ENCODE results near the gene SPOCK1. TPM values are rescaled to one million over a fixed set of nuclear protein-coding genes. Genes with fewer than 3 reads are reported as not detected.
A peak's percentile ranks its signal among the peaks of the same experiment; 100 is the strongest.

SPOCK1 gene
- total RNA-seq, 2 donors from 2014 or later, result 75.0 to 213 TPM

DNA sequence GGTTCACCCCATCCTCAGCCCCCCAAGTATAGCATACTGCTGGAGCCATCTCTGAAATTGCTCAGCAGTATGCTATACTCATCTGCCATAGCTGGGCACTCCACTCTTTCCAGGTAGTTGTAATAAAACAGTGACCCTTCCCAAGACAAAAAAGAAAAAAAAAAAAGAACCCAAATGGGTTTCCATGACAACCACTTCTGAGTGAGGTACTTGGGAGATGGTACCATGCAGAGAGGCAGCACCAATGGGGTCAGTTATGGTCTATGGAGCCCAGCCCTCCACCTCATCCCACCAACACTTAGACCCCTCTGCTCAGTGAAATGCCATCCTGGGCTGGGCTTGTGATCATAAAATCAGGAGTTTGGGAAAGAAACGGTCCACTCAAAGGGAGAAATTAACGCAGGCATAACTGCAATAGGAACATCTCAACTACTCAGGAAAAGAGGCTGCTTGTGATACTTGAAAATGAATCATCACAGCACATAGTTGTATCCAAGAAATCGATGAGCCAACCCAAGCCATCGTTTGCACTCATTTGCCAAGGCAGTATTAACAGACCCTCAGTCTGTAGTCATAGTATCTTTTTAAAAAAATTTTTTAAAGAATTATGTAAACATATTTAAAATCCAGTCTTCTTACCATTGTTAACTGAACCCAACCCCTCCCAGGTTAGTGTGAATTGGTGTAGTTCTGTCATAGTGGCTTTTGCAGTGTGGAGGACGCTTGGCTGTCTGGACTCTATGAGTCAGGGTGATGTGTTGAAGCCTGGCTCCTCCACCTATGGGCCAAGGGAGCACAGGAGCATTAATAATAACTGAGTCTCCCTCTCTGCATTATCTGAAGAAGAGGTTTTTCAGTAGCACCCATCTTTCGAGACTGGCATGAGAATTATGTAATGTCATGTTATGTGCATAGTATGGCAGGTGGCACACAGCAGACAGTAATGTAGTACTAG is 402.7 kb downstream of the SPOCK1 start:
- no peak for DNase-seq
- intact Hi-C loops (cut with DNase I), result no loop called here
- peak in 1 of 2 donors; percentile 74 for ATAC-seq

DNA sequence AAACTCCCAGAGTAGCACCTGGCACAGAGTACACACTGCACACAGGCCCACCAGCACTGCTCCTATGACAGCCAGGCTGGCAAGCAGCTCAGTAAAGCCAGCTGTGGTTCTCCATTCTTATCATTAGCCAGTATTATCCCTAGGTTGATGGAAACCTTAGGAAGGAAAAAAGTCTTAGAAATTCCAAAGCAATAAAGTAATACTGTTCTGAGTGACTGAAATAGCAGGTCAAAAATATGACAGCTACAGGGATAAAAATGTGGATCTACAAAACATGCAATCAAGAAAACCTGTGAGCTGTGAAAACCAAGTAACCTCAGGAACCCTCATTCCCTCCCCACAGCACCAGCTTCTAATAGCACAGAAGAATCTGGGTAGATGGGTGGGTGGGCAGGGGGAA is 403.5 kb downstream of the SPOCK1 start:
- ATAC-seq (no peak), DNase-seq (no peak)
- intact Hi-C loops (cut with DNase I), result no loop called here

DNA sequence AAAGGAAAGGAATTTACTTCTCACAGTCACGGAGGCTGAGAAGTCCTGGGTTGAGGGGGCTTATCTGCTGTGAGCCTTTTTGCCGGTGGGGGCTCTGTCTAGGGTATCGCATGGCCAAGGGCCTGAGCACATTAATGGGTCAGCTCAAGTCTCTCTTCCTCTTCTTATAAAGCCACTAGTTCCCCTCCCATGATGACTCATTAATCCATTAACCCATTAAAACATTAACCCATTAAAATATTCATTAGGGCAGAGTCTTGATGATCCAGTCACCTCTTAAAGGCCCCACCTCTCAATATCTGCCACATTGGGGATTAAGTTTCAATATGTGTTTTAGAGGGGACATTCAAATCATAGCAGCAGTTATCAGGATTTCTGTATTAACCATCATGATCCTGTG is 406.3 kb downstream of the SPOCK1 start:
- intact Hi-C loops (cut with DNase I), result no loop called here
- DNase-seq (no peak), ATAC-seq (no peak)

DNA sequence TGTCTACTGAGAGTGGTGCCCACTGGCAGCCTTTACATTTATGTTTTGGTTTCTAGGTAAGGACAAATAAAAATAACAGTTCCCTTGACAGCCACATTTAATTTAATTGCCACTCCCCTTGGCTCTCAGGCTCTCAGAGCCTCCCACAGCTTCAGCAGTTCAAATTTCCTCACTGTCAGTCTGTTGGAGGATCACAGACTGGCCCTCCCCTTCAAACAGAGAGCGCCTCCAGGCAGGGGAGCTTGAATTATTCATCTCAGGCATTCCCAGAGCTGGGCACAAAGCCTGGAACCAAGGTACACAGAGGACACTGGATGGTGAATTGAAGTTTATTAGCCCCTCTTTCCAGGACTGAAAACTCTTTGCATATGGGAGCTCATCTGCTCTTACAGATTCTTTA is 407.7 kb downstream of the SPOCK1 start:
- intact Hi-C loops (cut with DNase I), result no loop called here
- DNase-seq, result no peak
- ATAC-seq, result peak in 1 of 2 donors; percentile 79

DNA sequence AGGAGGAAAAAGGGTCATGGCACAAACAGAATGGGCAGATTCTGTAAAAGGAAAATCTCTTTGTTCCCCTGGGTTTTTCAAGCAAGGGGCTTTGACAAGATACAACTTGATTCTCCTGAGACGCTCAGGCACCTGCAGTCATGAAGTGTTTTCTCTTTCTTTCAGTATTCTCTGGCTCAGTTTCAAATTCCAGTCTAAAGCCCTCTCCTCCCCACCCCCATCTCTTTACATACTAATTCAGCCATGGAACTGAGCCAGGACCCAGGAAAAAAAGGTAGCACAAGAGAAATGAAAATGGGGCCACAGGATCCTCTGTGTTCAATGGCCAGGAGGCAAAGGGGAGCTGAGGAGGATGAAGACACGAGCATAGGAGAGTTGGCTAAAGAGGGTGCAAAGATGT is 408.4 kb downstream of the SPOCK1 start:
- DNase-seq, result no peak
- intact Hi-C loops (cut with DNase I), result no loop called here
- no peak for ATAC-seq

DNA sequence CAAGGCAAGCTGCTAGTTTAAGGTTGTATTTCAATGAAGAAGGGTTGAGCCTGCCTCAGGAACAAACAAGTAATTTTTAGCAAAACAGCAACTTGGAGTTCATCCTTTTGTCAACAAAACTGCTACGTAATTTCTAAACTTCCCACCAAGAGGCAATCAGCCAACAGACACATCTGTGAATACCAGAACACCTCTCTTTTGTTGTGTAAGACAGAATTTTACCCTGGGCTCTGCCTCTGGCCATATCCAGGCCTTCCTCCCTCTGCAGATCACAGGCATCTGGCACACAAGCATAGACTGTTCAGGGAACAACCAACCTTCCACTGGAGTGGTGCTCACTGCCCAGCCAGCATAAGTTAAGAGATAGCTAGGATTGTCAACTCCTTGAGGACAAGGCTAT is 409.0 kb downstream of the SPOCK1 start:
- DNase-seq (no peak), ATAC-seq (no peak)
- intact Hi-C loops (cut with DNase I), result no loop called here

DNA sequence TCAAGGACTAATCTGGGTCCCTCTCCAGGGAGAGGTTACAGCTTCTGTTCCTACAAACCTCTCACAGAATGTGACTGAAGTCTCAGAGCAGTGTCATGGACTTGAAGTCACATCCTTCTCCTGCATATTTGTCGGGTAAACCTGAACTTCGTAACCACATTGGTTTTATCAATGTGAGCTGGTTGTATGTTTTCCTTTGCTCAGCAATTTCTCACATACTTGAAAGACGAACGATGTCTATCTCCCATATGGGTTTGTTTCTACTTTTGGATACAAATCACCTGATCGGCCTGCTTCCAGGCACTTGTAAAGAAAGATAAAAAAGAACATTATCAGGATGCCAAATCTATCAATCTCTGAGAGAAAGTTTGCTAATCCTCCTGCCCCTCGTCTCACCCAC is 411.0 kb downstream of the SPOCK1 start:
- ATAC-seq (no peak), DNase-seq (no peak)
- intact Hi-C loops (cut with DNase I), result loop anchor here in 1 of 2 donors (10.0 kb wide), 1 partner anchor 407 kb away; the partner anchor contains the start of gene SPOCK1

DNA sequence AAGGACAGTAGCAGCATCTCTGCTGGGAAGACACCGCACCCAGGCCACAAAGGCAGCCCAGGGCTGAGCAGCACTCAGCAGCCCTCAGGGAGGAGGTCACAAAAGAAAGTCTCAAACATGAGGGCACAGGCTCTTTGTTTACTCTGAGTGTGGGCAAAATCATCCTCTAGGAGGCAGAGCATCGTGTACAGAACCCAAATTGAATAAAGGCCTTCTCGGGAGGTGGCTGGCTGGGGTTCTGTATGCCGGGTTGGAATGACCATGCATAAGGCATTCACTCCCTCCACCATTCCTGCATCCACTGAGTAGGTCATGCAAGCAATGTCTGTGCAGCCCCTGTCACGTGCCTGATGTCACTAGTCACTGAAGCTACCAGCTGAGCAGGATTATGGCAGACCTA is 412.8 kb downstream of the SPOCK1 start:
- ATAC-seq, result no peak
- intact Hi-C loops (cut with DNase I), result loop anchor here in 1 of 2 donors (10.0 kb wide), 1 partner anchor 408 kb away; the partner anchor contains the start of gene SPOCK1

DNA sequence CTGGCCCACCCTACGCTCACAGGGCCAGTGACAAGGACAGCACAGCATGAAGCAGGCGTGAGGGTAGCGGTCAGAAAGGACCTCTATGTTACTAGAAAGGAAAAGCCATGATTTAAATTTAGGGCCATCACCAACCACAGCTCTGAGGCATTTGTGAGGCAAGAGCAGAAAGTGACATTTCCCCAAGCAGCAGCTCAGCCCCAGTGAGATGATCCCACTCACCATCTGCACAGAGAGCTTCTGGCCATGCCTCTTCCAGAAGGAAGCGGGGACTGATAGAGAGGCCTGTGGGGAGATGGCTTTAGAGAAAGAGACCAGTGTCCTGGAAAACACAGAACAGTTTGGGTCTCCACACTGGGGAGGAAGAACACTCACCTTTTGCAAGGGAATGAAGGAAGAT is 413.9 kb downstream of the SPOCK1 start:
- DNase-seq (no peak), ATAC-seq (no peak)
- intact Hi-C loops (cut with DNase I), result loop anchor here in 1 of 2 donors (10.0 kb wide), 1 partner anchor 410 kb away; the partner anchor contains the start of gene SPOCK1

More for the DNA sequence above, 412.8 kb downstream of the SPOCK1 start:
- DNase-seq, result no peak

DNA sequence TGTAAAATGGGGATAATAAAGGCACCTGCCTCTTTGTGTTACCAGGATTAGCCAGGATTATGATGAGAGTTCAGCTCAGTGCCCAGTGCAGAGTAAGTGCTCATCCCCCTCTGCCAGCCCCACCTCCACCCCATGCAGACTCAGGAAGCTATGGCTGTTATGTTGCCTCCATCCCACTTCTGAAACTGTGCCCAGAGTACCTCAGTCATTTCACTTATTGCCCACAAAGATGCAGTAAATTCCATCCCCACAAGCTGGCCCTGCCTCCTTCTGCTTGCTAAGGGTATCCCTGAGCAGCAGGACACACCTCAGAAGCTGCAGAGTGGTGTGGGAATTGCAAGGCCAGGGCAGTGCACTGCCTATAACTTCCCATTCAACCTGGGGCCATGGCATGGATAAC is 415.1 kb downstream of the SPOCK1 start:
- intact Hi-C loops (cut with DNase I), result loop anchor here in 1 of 2 donors (10.0 kb wide), 1 partner anchor 411 kb away; the partner anchor contains the start of gene SPOCK1
- no peak for ATAC-seq
- no peak for DNase-seq

DNA sequence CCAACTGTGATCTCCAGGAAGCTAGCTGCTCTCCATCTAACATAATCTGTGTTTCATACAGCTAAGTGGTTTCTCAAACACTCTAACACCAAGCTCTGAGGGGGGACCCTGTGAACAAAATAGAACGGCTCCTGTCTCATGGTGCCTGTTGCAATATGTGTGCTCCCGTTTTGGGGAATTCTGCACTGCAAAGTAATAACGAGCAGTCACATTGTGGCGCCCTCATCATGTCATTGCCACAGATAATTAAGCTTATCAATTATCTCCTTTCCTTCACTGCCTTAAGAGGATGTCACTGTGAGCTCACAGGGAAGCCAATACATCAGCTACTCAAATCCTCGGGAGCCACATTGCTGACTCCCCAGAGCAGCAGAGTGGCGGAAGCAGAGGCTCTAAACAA is 416.2 kb downstream of the SPOCK1 start:
- no peak for DNase-seq
- intact Hi-C loops (cut with DNase I), result loop anchor here in 1 of 2 donors (10.0 kb wide), 1 partner anchor 412 kb away; the partner anchor contains the start of gene SPOCK1
- no peak for ATAC-seq

DNA sequence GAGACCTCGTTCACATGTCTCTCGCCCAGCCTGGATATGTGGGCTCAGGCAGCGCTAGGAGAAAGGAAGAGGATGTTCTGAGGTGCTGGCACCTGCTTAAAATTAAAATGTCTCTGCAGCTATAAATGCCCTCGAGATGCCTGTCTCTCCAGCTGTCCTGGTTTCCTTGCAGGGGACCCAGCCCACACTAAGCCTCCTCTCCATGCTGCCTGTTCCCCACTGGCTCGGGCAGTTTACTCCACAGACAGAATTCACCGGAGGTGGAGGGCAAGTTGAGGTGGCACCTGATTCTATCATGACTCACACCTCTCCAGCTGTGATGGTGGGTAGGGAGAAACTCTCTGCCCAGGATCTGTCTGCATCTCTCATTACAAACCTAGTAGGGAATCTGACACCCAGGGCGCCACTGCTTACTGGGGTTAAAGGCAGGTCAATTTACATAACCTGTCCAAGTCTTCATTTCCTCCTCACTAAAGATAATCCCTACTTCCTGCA is 420.9 kb downstream of the SPOCK1 start:
- intact Hi-C loops (cut with DNase I), result loop anchor here in 1 of 2 donors (5.0 to 10.0 kb wide), 3 partner anchors 137 to 224 kb away; no protein-coding TSS in a partner anchor
- ATAC-seq, result peak in 1 of 2 donors; percentile 66

DNA sequence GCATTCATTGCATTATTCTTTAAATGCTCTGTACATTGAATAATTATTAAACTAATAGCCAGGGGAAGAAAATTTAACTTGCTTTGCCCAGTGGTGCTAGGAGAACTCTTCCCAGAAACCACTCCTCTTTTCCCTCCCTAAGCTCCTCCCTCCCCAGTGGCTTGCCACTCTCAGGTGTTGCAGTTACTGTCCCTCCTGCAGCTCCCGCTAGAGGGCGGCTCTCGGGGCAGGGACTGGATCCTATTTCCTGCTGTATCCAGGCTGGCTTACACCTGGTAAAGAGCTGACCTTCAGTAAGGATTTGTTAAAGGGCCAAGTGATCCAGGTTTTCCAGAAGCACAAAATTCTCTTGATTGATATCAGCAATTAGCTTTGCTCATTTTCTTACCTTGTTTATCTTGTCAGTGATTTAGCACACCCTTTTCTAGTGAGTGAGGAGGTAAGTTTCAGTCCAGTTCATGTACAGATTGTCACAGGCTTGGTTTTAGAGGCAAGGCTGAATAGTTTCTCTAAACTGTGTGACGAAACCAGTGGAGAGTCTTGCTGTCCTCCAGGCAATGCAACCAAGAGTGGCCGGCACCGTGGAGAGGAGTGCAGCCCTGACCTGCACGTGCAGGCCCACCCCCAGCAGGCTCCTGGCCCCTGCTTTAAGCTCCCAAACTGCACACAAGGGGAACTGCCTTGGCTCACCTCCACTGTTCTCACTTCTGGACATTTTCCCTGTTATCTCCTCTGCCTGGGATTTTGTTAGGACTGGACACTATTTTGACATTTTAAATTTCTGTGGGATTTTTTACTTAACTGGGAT is 423.8 kb downstream of the SPOCK1 start:
- intact Hi-C loops (cut with DNase I), result loop anchor here in 1 of 2 donors (5.0 to 10.0 kb wide), 3 partner anchors 139 to 227 kb away; no protein-coding TSS in a partner anchor
- ATAC-seq (peak in 1 of 2 donors; percentile 27), DNase-seq (peak; percentile 56)

More for the DNA sequence above, 420.9 kb downstream of the SPOCK1 start:
- DNase-seq, result no peak

DNA sequence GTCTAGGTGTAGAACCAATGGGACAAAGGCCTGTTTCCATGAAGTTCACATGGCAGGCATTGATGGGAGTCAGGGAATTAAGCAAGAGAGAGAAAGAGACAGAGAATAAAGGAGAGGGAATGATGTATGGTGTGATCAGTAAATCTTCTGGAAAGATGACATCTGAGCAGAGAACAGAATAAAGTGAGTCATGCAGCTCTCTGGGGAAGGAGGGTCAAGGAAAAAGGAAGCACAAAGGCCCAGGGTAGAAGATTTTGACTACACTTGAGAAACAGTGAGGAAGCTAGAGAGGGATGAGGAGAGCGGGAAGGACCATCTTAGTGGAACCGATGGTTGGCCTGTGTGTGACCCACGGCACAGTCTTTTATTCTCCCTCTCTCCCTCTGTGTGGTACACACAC is 425.9 kb downstream of the SPOCK1 start:
- peak in 1 of 2 donors; percentile 39 for ATAC-seq
- intact Hi-C loops (cut with DNase I), result loop anchor here in 1 of 2 donors (10.0 kb wide), 1 partner anchor 142 kb away; no protein-coding TSS in a partner anchor
- no peak for DNase-seq

DNA sequence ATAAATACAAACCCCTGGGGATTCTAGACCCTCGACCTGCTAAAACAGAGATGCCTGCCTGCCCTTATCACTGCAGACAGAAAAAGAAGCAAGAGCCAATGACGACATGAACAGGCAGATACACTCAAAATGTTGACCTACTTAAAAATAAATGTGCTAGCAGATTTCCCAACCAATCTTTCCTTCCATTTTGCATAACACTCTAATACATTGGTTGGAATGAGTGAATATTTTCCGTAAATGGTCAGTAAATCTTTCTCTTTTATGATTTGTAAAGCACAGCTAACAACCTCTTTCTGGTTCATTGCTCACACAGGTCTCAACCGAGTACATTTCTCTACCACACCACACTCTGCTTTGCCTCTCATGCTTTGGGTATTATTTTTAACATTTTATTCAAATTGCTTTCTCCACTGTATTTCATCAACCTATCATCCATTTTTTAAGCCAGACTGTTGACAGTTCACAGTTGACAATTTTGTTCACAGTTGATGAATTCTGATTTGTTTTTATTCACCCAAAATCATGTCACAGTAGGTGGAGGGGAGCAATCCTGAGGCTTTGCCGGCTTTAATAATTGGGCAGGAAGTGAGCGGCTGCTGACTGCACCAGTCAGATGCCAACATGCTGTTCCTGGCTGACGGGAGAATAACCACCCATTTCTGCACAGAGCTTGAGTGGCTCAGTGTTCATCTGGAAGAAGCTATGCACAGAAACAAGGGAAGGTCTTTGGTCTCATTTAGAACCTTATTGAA is 426.6 kb downstream of the SPOCK1 start:
- intact Hi-C loops (cut with DNase I), result loop anchor here in 1 of 2 donors (10.0 kb wide), 1 partner anchor 142 kb away; no protein-coding TSS in a partner anchor
- ATAC-seq, result peak; percentile 67 to 74
- DNase-seq, result no peak

DNA sequence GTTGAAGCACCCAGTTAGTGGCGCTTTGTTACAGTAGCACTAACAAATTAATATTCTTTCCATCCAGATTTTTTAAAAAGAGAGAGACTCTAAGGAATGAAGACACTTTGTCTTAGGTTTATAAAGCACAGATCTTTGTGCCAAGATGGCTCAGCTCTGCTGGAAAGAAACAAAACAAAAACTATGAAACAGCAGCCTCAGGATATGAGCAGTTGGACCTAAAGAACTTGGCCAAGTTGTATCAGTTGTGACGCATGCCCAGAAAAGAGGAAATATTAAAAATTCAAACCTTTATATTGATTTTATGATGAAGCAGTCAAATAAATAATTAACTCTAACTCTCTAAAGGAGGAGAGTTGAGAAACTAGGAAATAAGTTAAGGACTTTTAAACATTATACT is 427.2 kb downstream of the SPOCK1 start:
- intact Hi-C loops (cut with DNase I), result loop anchor here in 1 of 2 donors (10.0 kb wide), 1 partner anchor 143 kb away; no protein-coding TSS in a partner anchor
- ATAC-seq (peak in 1 of 2 donors; percentile 28), DNase-seq (no peak)

DNA sequence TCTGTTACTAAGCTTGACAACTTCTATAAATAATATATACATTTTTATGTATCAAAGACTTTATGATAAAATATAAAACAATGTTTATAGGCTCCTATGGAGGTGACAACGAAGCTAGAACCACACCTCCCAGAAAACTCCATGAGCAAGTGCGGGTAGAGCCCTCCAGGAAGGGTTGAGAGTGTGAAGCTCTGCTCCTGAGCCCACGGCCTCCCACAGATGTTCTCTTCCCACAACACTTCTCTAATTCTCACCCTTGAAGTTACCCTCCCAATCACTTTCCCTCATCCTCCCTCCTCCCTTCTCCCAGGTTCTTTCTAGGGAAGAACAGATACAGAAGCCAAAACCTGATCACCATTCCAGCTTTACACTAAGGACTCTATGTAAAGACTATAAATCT is 427.6 kb downstream of the SPOCK1 start:
- intact Hi-C loops (cut with DNase I), result loop anchor here in 1 of 2 donors (10.0 kb wide), 1 partner anchor 143 kb away; no protein-coding TSS in a partner anchor
- DNase-seq (no peak), ATAC-seq (no peak)

DNA sequence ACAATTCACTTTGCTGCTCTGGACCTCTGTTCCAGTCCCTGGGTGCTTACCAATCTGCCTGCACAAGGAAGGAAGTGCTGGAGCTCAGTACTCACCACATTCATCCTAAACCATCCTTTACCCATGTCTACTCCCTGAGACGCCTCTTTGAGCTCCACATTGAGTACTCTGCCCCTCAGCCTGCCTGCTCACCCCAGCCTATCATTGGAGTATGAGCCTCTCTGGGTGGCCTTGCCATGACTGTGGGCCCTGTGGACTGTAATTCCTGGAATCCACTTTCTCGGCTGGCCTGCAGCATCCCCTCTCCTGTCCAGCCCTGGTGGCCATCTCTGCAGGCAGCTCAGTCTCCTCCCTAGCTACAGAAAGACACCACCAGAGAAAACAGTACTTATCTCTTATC is 428.6 kb downstream of the SPOCK1 start:
- ATAC-seq, result no peak
- intact Hi-C loops (cut with DNase I), result loop anchor here in 1 of 2 donors (10.0 kb wide), 1 partner anchor 144 kb away; no protein-coding TSS in a partner anchor

More for the DNA sequence above, 428.6 kb downstream of the SPOCK1 start:
- DNase-seq, result no peak

Data from left cardiac atrium (tissue), 4 donors.